Cardiac muscle cell (in vitro differentiated cells and primary cell): ENCODE results near the gene MAP4. TPM values are rescaled to one million over a fixed set of nuclear protein-coding genes. Genes with fewer than 3 reads are reported as not detected.

Source experiments
- DNase-seq, 2 donors: peaks; one replicate each; pipeline versions ENCODE4 v3.0.0 to v3.0.0-alpha.2; 2010 to 2017; ENCODE audit warnings: low read depth in 1 of 2, low spot score in 1 of 2
- H3K27ac ChIP-seq: fragments of 200-600 bp; sonication (generic); 2 replicates; pipeline ENCODE4 v1.5.1; 2016
- H3K27me3 ChIP-seq: fragments of 200-600 bp; sonication (generic); 2 replicates; pipeline ENCODE4 v1.6.0; 2016; ENCODE audit warnings: control low read depth
- H3K36me3 ChIP-seq: fragments of 200-600 bp; sonication (generic); 2 replicates; pipeline ENCODE4 v1.5.1; 2016; ENCODE audit warnings: control low read depth
- H3K4me1 ChIP-seq: fragments of 200-600 bp; sonication (generic); 2 replicates; pipeline ENCODE4 v1.8.1; 2017; ENCODE audit warnings: low read depth, mild to moderate bottlenecking, mixed run types
- H3K4me3 ChIP-seq: fragments of 200-600 bp; sonication (generic); 2 replicates; pipeline ENCODE4 v1.5.1; 2016; ENCODE audit warnings: mild to moderate bottlenecking
- H3K9me3 ChIP-seq: fragments of 200-600 bp; sonication (generic); 2 replicates; pipeline ENCODE4 v1.5.1; 2017; ENCODE audit warnings: low read depth, mild to moderate bottlenecking, control low read depth
- polyA plus RNA-seq: library from polyadenylated mRNA; unstranded; fragments of >200 nt; fragmentation: Nextera tagmentation; extraction: Ambion mirVana; gene quantifications from 2 replicates; pipeline ENCODE4 v1.2.1, GENCODE V29; 2016
- total RNA-seq: library from RNA; depleted of rRNA; stranded (reverse); fragments of >200 nt; gene quantifications from 2 replicates; pipeline ENCODE4 v1.2.3, GENCODE V29; 2016
- TF ChIP-seq, protein P1 (sequence below): IDR thresholded peaks from 2 replicates; pipeline ENCODE4 v1.5.1; 2012; ENCODE audit warnings: low read depth, mild to moderate bottlenecking, low read length

Gene MAP4
- total and polyA plus RNA-seq, 2 experiments from 2014 or later, result 136 to 138 TPM

DNA sequence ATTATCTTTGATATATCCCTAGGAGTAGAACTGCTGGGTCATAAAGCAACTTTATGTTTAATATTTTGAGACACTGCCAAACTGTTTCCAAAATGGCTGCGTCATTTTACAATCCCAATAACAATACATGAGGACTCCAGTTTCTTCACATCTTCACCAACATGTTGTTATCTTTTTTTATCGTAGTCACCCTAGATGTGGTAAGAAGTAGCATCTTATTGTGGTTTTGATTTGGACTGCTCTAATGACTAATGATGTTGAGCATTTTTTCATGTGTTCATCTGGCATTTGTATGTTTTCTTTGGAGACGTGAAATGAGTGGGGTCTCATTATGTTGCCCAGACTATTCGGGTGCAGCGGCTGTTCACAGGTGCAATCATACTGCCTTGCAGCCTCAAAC is 83.8 kb downstream of the MAP4 start:
- H3K4me1 ChIP-seq, result no peaks in the 10 kb centered on the region
- no peaks in the 10 kb centered on the region for H3K9me3 ChIP-seq
- H3K36me3 ChIP-seq, result peaks cover 9% of the 10 kb centered on the region
- peak in 1 of 2 donors; percentile 42 for DNase-seq
- no peak overlapping the region for H3K27ac ChIP-seq
- TF ChIP-seq, protein P1, sequence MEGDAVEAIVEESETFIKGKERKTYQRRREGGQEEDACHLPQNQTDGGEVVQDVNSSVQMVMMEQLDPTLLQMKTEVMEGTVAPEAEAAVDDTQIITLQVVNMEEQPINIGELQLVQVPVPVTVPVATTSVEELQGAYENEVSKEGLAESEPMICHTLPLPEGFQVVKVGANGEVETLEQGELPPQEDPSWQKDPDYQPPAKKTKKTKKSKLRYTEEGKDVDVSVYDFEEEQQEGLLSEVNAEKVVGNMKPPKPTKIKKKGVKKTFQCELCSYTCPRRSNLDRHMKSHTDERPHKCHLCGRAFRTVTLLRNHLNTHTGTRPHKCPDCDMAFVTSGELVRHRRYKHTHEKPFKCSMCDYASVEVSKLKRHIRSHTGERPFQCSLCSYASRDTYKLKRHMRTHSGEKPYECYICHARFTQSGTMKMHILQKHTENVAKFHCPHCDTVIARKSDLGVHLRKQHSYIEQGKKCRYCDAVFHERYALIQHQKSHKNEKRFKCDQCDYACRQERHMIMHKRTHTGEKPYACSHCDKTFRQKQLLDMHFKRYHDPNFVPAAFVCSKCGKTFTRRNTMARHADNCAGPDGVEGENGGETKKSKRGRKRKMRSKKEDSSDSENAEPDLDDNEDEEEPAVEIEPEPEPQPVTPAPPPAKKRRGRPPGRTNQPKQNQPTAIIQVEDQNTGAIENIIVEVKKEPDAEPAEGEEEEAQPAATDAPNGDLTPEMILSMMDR, result no peak
- H3K27me3 ChIP-seq, result no peaks in the 10 kb centered on the region
- H3K4me3 ChIP-seq, result no peak overlapping the region

DNA sequence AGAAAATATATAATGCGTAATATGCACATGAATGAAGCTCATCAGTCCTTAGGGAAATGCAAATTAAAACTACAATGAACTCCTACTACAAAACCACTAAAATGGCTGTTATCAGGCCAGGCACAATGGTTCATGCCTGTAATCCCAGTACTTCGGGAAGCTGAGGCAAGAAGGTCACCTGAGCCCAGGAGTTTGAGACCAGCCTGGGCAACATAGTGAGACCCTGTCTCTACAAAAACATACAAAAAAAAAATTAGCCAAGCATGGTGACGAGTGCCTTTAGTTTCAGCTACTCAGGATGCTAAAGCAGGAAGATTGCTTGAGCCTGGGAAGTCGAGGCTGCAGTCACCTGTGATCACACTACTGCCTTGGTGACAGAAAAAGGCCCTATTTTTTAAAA is 85.2 kb downstream of the MAP4 start:
- DNase-seq, result no peak
- Histone ChIP-seq H3K4me1 (no peaks in the 10 kb centered on the region), H3K9me3 (no peaks in the 10 kb centered on the region), H3K36me3 (peaks cover 17% of the 10 kb centered on the region), H3K4me3 (no peak overlapping the region), H3K27ac (no peak overlapping the region), H3K27me3 (no peaks in the 10 kb centered on the region)
- TF ChIP-seq, protein P1, result no peak

DNA sequence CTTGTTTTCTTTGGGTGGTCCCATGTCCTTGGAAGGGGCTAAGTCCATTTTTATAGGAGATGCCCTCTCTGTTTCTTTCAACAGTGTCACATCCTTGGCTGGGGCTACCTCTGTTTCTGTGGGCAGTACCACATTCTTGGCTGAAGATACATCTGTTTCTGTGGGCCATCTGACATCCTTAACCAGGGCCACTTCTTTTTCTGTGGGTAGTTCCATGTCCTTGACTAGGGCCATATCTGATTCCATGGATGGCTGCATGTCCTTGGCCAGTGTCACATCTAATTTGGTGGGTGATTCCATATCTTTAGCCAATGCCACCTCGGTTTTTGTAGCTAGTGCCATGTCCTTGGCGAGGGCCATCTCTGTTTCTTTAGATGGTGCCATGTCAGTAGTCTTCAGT is 99.5 kb downstream of the MAP4 start:
- TF ChIP-seq, protein P1, result no peak
- Histone ChIP-seq H3K27ac (peak overlapping the region; percentile 51), H3K27me3 (no peaks in the 10 kb centered on the region), H3K36me3 (peaks cover 27% of the 10 kb centered on the region), H3K9me3 (no peaks in the 10 kb centered on the region), H3K4me3 (no peak overlapping the region), H3K4me1 (no peaks in the 10 kb centered on the region)
- no peak for DNase-seq

DNA sequence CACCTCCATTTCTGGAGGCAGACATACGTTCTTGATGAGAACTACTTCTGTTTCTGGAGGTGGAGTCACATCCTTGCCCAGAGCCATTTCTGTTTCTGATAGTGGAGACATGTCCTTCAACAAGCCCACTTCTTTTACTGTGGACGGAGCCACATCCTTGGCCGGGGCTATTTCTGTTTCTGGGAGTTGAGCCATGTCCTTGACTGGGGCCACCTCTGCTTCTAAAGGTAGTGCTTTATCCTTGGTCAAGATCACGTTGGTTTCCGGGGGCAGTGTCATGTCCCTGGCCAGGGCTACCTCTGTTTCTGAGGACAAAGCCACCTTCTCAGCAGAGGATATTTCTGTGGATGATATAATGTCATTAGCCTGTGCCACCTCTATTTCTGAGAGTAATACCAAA is 100.0 kb downstream of the MAP4 start:
- H3K4me1 ChIP-seq, result no peaks in the 10 kb centered on the region
- TF ChIP-seq, protein P1, result no peak
- DNase-seq, result no peak
- H3K27me3 ChIP-seq, result no peaks in the 10 kb centered on the region
- H3K36me3 ChIP-seq, result peaks cover 27% of the 10 kb centered on the region
- no peak overlapping the region for H3K4me3 ChIP-seq
- H3K9me3 ChIP-seq, result no peaks in the 10 kb centered on the region
- H3K27ac ChIP-seq, result peak overlapping the region; percentile 51

DNA sequence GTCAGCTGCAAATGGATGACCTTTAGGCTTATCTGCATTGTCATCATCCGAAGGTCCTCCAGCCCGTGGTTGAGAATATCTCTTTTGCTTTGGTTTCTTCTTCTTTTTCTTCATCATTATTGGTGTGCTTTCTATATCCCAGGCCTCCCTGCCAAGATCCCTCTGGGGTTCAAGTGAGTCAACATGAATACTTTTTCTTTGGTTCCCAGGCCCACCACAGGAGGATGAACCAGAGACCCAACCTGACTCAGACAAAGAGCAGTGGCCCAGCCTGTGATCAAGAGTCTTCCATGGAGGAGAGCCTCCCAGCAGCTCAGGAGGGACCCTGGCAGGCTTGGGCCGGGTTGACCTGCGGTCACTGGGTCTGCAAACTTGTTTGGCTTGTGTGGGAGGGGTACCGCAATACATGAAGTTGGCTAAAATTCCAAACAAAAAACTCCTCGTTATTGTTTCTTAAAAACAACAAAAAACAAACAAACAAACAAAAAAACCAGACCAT is 104.2 kb downstream of the MAP4 start:
- Histone ChIP-seq H3K27me3 (no peaks in the 10 kb centered on the region), H3K27ac (no peak overlapping the region), H3K9me3 (no peaks in the 10 kb centered on the region), H3K36me3 (peaks cover 26% of the 10 kb centered on the region), H3K4me3 (no peak overlapping the region), H3K4me1 (no peaks in the 10 kb centered on the region)
- no peak for DNase-seq
- TF ChIP-seq, protein P1, result no peak
